Liver (tissue), 9 donors: ENCODE results near the gene RPS5. TPM values are rescaled to one million over a fixed set of nuclear protein-coding genes. Genes with fewer than 3 reads are reported as not detected.
A peak's percentile ranks its signal among the peaks of the same experiment; 100 is the strongest.
"Not testable (repeated sequence)": the region's sequence is repeated elsewhere in the genome, so short reads cannot be mapped to it uniquely, and the experiment has no call there.

Source experiments
- DNase-seq: peaks from one replicate; pipeline ENCODE4 v3.0.0-alpha.2; 2017; ENCODE audit warnings: low spot score
- H3K27ac ChIP-seq, 2 donors: one replicate each; pipeline ENCODE4 v1.7.0; 2013; ENCODE audit warnings: inconsistent platforms in 2 of 2, low read length in 2 of 2, control low read depth in 1 of 2, low read depth in 1 of 2, mild to moderate bottlenecking in 1 of 2
- H3K27me3 ChIP-seq, 4 donors: one replicate each; pipeline versions ENCODE4 v1.6.1 to v1.7.0; 2013; ENCODE audit warnings: low read length in 3 of 4, inconsistent platforms in 1 of 4, mild to moderate bottlenecking in 1 of 4, moderate library complexity in 1 of 4; ENCODE audit not compliant: control insufficient read depth in 4 of 4, insufficient read depth in 4 of 4
- H3K36me3 ChIP-seq, 4 donors: one replicate each; pipeline versions ENCODE4 v1.6.1 to v1.7.0; 2013; ENCODE audit warnings: low read length in 3 of 4, mild to moderate bottlenecking in 3 of 4, low read depth in 1 of 4, moderate library complexity in 1 of 4; ENCODE audit not compliant: control insufficient read depth in 4 of 4, insufficient read depth in 3 of 4
- H3K4me1 ChIP-seq, 4 donors: one replicate each; pipeline versions ENCODE4 v1.6.1 to v1.7.0; 2013; ENCODE audit warnings: low read length in 3 of 4, mild to moderate bottlenecking in 3 of 4, moderate library complexity in 1 of 4; ENCODE audit not compliant: control insufficient read depth in 4 of 4, insufficient read depth in 4 of 4
- H3K4me3 ChIP-seq, 3 donors: one replicate each; pipeline versions ENCODE4 v1.6.1 to v1.7.0; 2013; ENCODE audit warnings: low read length in 3 of 3, control low read depth in 1 of 3, low read depth in 1 of 3, mild to moderate bottlenecking in 1 of 3
- H3K9ac ChIP-seq, 2 donors: one replicate each; pipeline ENCODE4 v1.7.0; 2013; ENCODE audit warnings: low read length in 2 of 2, mild to moderate bottlenecking in 2 of 2, moderate library complexity in 2 of 2, control low read depth in 1 of 2, low read depth in 1 of 2
- H3K9me3 ChIP-seq, 4 donors: one replicate each; pipeline versions ENCODE4 v1.6.1 to v1.7.0; 2013; ENCODE audit warnings: low read length in 3 of 4; ENCODE audit not compliant: control insufficient read depth in 4 of 4
- ATF3 ChIP-seq: IDR thresholded peaks from 2 replicates; pipeline ENCODE4 v1.6.1; 2016; ENCODE audit warnings: antibody characterized with exemption
- CTCF ChIP-seq: fragments of 150-350 bp; IDR thresholded peaks from 2 replicates; pipeline ENCODE4 v1.5.1; 2017; ENCODE audit warnings: improper control_type of control experiment, low read depth, low read length; ENCODE audit not compliant: missing input control
- EGR1 ChIP-seq, 2 donors: IDR thresholded peaks; 2 replicates each; pipeline ENCODE4 v1.6.1; 2016 to 2018; ENCODE audit warnings: antibody characterized with exemption in 2 of 2, low read depth in 2 of 2
- GABPA ChIP-seq, 2 donors: IDR thresholded peaks in 1 of 2; conservative IDR thresholded peaks in 1 of 2; 2 replicates each; pipeline ENCODE4 v1.6.1; 2016; ENCODE audit warnings: antibody characterized with exemption in 2 of 2, mild to moderate bottlenecking in 1 of 2, moderate library complexity in 1 of 2
- HNF4A ChIP-seq, 2 donors: conservative IDR thresholded peaks; 2 replicates each; pipeline ENCODE4 v1.6.1; 2016; ENCODE audit warnings: antibody characterized with exemption in 2 of 2, mild to moderate bottlenecking in 2 of 2
- HNF4G ChIP-seq: IDR thresholded peaks from 2 replicates; pipeline ENCODE4 v1.6.1; 2016; ENCODE audit warnings: antibody characterized with exemption
- JUND ChIP-seq, 2 donors: IDR thresholded peaks; 2 replicates each; pipeline ENCODE4 v1.6.1; 2016; ENCODE audit warnings: antibody characterized with exemption in 2 of 2
- MAX ChIP-seq: IDR thresholded peaks from 2 replicates; pipeline ENCODE4 v1.6.1; 2016; ENCODE audit warnings: antibody characterized with exemption
- RAD21 ChIP-seq, 2 donors: IDR thresholded peaks; 2 replicates each; pipeline ENCODE4 v1.6.1; 2016; ENCODE audit warnings: antibody characterized with exemption in 2 of 2, mild to moderate bottlenecking in 2 of 2
- REST ChIP-seq: IDR thresholded peaks from 2 replicates; pipeline ENCODE4 v1.6.1; 2016; ENCODE audit warnings: antibody characterized with exemption, mild to moderate bottlenecking
- TAF1 ChIP-seq: conservative IDR thresholded peaks from 2 replicates; pipeline ENCODE4 v1.6.1; 2016; ENCODE audit warnings: antibody characterized with exemption, mild to moderate bottlenecking
- YY1 ChIP-seq: IDR thresholded peaks from 2 replicates; pipeline ENCODE4 v1.6.1; 2016; ENCODE audit warnings: antibody characterized with exemption, mild to moderate bottlenecking
- WGBS: extraction: QIAGEN DNeasy Blood & Tissue Kit; methylation state at CpG from one replicate; pipeline ENCODE4 v1.1.7; 2013; 5-methylcytosine and 5-hydroxymethylcytosine counted together
- polyA plus RNA-seq, 2 donors: library from polyadenylated mRNA; stranded (reverse) in 1 of 2; unstranded in 1 of 2; fragments of 200-250 nt in 1 of 2; fragments of >200 nt in 1 of 2; fragmentation: Nextera tagmentation in 1 of 2; extraction: Ambion mirVana in 1 of 2; gene quantifications; one replicate each; pipeline versions ENCODE4 v1.2.1 to v1.2.3, GENCODE V29; 2013 to 2015
- total RNA-seq, 2 donors: library from RNA; depleted of rRNA; stranded (reverse); fragments of >200 nt; gene quantifications; one replicate each; pipeline ENCODE4 v1.2.3, GENCODE V29; 2014
- donor health status: healthy.
- donor health status: healthy.
- donor health status: healthy.
- donor health status: healthy.
- donor health status: healthy.

Gene RPS5
- total and polyA plus RNA-seq, 4 donors, result 229 to 1,403 (median 628) TPM

GRCh38 chr19:58403920-58404478 is 16.9 kb downstream of the RPS5 start:
- H3K4me3 ChIP-seq, H3K36me3 ChIP-seq, H3K9me3 ChIP-seq, H3K27me3 ChIP-seq, DNase-seq, H3K27ac ChIP-seq, H3K9ac ChIP-seq: not testable (repeated sequence)
- TF ChIP-seq HNF4A (conservative IDR thresholded peaks at IDR 0.05), result peak; percentile 7 to 13
- peaks cover 14 to 32% (median 23%) of the 10 kb centered on the region in 4 donors for H3K4me1 ChIP-seq
- WGBS, result 54% methylated on average over 5 of the region's 5 CpGs

GRCh38 chr19:58406818-58407657 is 20.0 kb downstream of the RPS5 start:
- Histone ChIP-seq H3K36me3 (no peaks in the 10 kb centered on the region), H3K9me3 (no peaks in the 10 kb centered on the region), H3K27me3 (no peaks in the 10 kb centered on the region), H3K4me3 (peak overlapping the region; percentile 76 to 90 (median 86)), H3K27ac (peak overlapping the region in 1 of 2 donors; percentile 80), H3K9ac (peak overlapping the region in 1 of 2 donors; percentile 76), H3K4me1 (peaks cover 7 to 32% (median 23%) of the 10 kb centered on the region in 4 donors)
- no peak for DNase-seq
- WGBS, result 74% methylated on average over 10 of the region's 10 CpGs
- no peak for TF ChIP-seq GABPA (IDR thresholded peaks at IDR 0.05 in 1 of 2, conservative IDR thresholded peaks at IDR 0.05 in 1 of 2)
- no peak for TF ChIP-seq HNF4G
- TF ChIP-seq JUND (IDR thresholded peaks at IDR 0.05), result no peak
- TF ChIP-seq RAD21 (IDR thresholded peaks at IDR 0.05), result peak in 1 of 2 donors; percentile 12
- TF ChIP-seq ATF3, result no peak
- TF ChIP-seq CTCF, result no peak

GRCh38 chr19:58407658-58408151 is 20.6 kb downstream of the RPS5 start:
- 15% methylated on average over 22 of the region's 22 CpGs for WGBS
- Histone ChIP-seq H3K36me3 (no peaks in the 10 kb centered on the region), H3K4me1 (peaks cover 5 to 30% (median 21%) of the 10 kb centered on the region in 4 donors), H3K27ac (peak overlapping the region; percentile 80 to 83), H3K4me3 (peak overlapping the region; percentile 76 to 90 (median 86)), H3K27me3 (no peaks in the 10 kb centered on the region), H3K9ac (peak overlapping the region; percentile 31 to 76), H3K9me3 (no peaks in the 10 kb centered on the region)
- DNase-seq, result no peak
- TF ChIP-seq TAF1 (no peak), RAD21 (IDR thresholded peaks at IDR 0.05) (no peak), CTCF (no peak), REST (no peak), EGR1 (IDR thresholded peaks at IDR 0.05; ENCODE audit: low read depth in 2 of 2) (no peak), YY1 (no peak), MAX (no peak)
